Amniotic epithelial cell (primary cell): ENCODE results near the gene MAP4.
"Not testable (repeated sequence)": the region's sequence is repeated elsewhere in the genome, so short reads cannot be mapped to it uniquely, and the experiment has no call there.

Experiments
- DNase-seq: peaks from one replicate; pipeline ENCODE4 v3.0.0-alpha.2; 2010; ENCODE audit warnings: low read depth

Gene MAP4, protein sequence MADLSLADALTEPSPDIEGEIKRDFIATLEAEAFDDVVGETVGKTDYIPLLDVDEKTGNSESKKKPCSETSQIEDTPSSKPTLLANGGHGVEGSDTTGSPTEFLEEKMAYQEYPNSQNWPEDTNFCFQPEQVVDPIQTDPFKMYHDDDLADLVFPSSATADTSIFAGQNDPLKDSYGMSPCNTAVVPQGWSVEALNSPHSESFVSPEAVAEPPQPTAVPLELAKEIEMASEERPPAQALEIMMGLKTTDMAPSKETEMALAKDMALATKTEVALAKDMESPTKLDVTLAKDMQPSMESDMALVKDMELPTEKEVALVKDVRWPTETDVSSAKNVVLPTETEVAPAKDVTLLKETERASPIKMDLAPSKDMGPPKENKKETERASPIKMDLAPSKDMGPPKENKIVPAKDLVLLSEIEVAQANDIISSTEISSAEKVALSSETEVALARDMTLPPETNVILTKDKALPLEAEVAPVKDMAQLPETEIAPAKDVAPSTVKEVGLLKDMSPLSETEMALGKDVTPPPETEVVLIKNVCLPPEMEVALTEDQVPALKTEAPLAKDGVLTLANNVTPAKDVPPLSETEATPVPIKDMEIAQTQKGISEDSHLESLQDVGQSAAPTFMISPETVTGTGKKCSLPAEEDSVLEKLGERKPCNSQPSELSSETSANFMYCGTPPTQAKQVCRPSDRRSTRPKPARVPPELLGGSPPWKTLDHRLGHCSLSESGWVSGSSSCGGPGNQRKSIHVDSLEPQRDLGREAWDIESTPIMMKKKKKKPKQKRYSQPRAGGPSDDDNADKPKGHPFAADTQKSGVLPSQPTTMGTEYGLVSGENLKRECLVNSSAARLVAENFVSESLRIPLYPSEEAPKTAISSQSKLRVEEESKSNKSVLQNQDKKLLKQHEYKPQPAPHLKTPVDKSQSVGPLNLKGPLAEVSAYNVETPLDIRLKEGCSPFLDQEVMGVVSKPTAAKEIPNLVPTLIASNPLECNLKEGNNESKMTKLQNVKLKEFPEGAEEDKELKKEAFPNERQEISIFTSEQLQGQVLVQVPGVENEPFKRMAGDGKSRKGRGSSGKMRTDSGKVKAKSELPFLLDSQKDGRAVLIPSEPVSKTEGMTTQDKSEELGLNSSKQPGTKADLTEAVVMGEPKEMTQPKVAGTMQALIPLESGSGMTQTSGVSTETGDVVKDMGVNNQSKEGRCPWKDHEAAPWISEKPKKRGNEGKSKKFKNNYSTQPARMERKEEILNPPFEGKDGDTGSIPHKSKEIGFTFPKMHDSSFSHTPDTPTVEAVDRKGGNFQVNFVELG (N-terminal part only)

DNA sequence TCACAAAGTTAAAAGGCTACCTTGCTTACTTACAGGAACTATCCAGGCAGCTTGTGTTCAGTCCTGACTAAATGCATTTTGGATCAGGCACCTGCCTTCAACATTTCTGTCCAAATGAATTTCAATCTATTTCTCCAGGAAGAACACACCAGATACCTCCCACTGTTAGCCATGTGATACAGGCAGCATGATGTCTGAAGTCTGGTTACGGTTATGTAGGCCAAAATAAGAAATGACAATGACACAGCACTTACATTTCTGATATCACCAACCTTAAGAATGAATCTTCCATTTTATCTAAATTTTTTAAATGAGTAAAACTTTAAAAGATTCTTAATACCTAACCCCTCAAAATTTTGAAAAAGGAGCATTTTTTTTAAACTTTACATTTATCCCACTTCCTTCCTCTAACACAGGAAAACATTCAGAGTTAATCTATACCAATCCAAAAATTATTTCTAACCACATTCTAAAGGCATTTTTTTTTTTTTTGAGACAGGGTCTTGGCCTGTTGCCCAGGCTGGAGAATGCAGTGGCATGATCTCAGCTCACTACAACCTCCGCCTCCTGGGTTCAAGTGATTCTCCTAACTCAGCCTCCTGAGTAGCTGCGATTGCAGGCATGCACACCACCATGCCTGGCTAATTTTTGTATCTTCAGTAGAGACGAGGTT is at the start of gene MAP4:
MAP4 (minus strand) TSS at position 116 of the 673 bp plus-strand sequence. CDS start 17,556 bp downstream, outside the sequence.
- DNase-seq: peak; percentile 24

DNA sequence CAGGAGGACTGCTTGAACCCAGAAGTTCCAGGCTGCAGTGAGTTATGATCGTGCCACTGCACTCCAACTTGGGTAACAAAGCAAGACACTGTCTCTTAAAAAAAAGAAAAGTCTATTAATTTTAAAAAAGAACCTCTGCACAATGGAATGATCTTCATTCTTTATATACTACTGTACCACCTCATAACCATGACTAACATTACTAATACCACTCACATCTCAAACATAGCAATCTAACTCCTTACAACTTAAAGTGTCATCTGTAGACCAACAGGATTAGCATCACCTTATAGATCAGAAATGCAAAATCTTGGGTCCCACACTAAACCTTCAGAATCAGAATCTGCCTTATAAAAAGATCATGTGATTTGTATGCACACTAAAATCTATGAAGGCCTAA is 48.8 kb upstream of the MAP4 start:
- no peak for DNase-seq

DNA sequence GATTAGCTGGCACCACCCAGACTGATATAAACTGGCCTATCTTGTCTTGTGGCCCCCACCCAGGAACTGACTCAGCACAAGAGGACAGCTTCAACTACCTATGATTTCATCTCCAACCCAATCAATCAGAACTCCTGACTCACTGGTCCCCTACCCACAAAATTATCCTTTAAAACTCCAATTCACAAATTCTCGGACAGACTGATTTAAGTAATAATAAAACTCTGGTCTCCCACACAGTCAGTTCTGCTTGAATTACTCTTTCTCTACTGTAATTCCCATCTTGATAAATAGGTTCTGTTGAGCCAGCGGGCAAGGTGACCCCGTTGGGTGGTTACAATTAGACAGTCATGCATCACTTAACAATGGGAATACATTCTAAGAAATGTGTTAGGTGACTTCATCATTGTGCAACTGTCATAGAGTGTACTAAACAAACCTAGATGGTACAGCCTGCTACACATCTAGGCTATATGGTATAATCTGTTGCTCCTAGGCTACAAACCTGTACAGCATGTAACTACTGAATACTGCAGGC is 48.1 kb upstream of the MAP4 start:
- DNase-seq: peak; percentile 25

- not testable (repeated sequence) for DNase-seq
Observed at GRCh38 chr3:48061586-48061985, 45.4 kb upstream of the MAP4 start.

DNA sequence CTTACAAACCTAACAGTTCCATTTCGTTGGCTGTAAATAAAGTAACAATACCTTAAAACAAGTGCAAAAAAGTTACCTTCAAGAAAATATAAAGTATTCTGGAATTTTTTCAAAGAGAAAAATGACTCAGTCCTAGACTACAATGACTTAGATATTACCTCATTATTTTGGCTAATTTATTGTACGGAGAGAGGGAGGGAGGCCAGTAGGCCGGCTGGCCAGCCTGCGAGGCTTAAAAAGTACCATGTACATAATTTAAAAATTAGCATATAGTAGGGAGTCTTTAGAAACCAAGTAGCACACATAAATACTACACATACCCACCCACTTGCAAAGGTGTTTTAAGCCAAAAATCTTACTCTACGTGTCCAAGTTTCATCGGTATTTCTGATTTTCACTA is 41.9 kb upstream of the MAP4 start:
- DNase-seq: peak; percentile 45

DNA sequence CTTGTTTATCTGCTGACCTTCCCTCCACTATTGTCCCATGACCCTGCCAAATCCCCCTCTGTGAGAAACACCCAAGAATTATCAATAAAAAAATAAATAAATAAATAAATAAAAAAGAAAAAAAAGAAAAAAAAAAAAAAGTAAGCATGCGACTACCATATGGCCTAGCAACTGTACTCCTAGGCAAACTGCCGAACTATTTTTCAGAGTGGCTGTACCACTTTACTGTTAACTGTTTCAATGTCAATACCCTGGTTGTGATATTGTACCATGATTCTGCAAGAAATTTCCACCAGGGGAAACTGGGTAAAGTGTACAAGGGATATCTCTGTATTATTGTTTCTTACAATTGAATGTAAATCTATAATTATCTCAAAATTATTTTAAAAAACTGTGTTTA is 41.3 kb upstream of the MAP4 start:
- no peak for DNase-seq

- DNase-seq: peak; percentile 79
Observed at GRCh38 chr3:48047841-48048464, 31.7 kb upstream of the MAP4 start.

DNA sequence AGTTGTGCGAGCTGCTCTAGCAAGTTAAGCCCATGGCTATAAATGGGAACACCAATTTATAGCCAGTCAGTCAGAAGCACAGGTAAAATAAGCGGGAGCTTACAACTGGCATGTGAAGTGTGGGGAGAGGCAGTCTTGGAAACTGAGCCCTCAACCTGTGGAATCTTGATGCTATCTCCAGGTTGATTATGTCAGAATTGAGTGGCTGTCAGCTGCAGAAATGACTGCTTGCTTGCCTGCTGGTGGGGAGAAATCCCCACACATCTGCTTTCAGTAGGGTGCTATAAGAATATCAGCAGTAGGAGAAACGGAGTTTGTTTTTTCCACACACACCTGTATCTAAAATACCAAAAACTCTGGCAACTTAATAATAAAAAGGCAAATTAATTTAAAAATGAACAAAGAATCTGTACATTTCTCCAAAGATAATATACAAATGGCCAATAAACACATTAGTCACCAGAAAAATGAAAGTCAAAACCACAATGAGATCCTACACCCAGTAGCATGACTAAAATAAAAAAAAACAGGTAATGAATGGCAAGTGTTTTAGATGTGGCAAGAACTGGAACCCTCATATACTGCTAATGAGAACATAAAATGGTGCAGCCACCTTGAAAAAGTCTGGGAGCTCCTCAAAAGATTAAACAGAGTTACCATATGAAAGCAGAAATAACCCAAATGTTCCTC is 26.0 kb upstream of the MAP4 start:
- DNase-seq: peak; percentile 28

- DNase-seq: peak; percentile 36
Observed at GRCh38 chr3:48039487-48040190, 23.4 kb upstream of the MAP4 start.

DNA sequence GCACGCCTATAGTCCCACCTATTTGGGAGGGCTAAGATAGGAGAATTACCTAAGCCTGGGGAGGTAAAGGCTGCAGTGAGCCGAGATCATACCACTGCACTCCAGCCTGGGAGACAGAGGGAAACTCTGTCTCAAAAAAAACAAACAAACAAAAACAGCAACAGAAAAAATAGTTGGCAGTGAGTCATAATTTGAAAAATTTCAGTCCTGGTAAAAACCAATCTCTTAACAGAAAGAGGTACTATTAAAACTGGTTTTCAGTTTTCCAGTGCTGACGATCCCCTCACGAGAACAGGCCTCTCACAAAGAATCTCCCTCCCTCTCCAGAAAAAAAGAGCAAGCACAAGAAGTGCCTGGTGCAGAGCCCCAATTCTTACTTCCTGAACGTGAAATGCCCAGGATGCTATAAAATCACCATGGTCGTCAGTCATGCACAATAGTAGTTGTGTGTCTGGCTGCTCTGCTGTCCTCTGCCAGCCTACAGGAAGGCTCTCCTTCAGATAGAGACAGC is 22.8 kb upstream of the MAP4 start:
- no peak for DNase-seq

DNA sequence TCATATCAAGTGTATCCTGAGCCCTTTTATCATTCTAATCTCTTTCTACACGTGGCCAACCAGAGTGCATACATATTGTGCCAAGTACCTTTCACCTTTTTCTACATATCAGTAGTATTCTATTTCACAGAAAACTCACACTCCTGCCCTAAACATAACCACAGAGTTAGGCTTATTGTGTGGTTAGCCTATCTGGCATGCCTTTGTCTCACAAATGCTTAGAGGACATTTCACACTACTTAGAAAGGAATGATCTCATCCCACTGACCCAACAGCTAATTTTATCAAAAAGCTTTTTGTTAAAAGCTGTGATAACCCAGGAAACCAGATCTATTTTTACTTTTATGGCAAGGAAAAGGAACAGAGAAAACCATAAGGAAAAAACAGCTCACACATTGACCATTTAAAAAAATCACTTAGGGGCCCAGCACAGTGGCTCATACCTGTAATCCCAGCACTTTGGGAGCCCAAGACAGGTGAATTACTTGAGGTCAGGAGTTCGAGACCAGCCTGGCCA is 17.8 kb upstream of the MAP4 start:
- DNase-seq: peak; percentile 89

- no peak for DNase-seq
Observed at GRCh38 chr3:48030188-48030587, 14.0 kb upstream of the MAP4 start.

- no peak for DNase-seq
Observed at GRCh38 chr3:48026951-48027908, 11.0 kb upstream of the MAP4 start.

DNA sequence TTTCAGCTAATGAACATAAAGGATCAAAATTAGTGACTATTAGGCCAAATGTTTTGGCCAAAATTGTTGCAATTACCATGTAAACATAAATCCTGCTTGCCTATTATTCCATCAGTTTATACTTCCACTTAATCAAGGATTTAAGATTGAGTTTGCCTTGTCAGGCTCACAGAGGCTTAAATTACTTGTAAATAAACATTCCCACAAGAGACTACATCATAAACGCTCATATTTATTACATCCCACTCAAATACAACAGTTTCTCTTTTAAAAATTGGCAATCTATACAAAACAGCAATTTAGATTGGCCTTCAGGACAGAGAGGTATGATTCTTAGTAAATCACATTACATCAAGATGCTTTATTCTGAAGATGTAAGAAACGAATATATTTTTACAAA is 9.9 kb upstream of the MAP4 start:
- DNase-seq: no peak

DNA sequence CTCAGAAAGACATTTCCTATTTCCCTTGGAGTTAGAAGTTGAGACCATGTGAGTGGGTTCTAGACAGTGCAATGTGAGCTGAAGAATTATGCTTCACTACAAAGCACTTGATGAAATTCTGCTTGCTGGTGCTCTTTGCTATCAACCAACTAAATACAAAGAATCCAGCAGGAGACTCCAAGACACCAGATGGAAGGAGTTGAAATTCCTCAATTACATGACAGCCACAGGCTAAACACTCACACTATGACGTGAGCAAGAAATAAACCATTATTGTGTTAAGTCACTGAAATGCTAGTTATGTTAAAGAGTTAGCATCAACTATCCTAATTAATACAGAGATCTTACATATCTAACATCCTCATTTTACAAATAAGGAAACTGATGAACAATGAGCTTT is 8.2 kb upstream of the MAP4 start:
- no peak for DNase-seq

GRCh38 chr3:48023377-48023776 is 7.2 kb upstream of the MAP4 start:
- no peak for DNase-seq

- DNase-seq: no peak
Observed at GRCh38 chr3:48022178-48022577, 6.0 kb upstream of the MAP4 start.

- DNase-seq: peak; percentile 90
Observed at GRCh38 chr3:48018841-48019240, 2.6 kb upstream of the MAP4 start.
